ENCODE results near the gene SYNJ2BP.

Gene SYNJ2BP

DNA sequence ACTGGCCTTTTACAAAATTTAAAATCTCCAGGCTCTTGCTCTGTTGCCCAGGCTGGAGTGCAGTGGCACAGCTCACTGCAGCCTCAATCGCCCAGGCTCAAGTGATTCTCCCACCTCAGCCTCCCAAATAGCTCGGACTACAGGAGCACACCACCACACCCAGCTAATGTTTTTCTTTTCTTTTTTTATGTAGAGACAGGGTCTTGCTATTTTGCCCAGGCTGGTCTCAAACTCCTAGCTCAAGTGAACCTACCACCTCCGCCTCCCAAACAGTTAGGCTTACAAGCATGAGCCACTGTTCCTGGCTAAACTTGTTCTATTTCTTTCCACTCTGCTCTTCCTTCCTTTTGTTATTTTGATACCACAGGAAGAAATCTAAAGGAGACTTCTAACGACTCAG, 15.2 kb downstream of the SYNJ2BP start:
- TF ChIP-seq POLR2A (IDR thresholded peaks at IDR 0.05; ENCODE audit: low read depth, low read length) = no peak
- FAIRE-seq (no peak), DNase-seq (ENCODE audit: insufficient read length, low spot score) (no peak)

DNA sequence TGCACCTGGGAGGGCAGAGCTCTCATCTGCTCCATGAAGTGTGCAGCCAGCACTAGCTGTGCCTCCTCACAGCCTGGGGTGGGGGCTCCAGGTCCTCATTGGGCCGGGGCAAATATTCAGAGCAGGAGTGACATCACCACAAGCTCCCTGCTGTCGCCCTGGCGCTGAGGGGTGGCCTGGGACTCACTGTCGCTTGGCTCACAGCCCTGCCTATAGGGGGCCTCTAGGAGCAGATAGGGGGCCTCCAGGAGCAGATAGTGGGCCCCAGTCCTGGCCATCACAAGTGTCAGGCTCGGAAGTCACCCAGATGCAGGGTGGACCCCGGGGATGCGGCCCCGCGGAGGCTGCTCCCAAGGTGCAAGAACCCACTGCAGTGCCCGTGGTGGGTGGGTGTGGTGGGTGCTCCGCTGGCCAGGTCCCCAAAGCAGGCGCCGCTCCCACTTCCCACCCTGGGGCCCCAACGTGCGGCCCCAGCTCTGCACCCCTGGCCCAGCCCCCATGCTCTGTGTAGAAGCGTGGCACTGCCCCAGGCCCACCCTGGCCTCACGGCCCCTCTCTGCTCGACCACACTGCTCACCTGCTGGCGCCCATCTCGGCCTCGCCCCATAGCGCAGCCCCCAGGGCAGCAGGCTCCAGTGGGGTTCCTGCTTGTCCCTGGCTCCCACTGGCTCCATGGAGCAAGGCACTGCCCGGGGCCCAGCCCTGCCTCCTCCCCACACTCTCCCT, 18.0 kb downstream of the SYNJ2BP start:
- FAIRE-seq (no peak), DNase-seq (ENCODE audit: insufficient read length, low spot score) (no peak)
- TF ChIP-seq POLR2A (IDR thresholded peaks at IDR 0.05; ENCODE audit: low read depth, low read length) = no peak

DNA sequence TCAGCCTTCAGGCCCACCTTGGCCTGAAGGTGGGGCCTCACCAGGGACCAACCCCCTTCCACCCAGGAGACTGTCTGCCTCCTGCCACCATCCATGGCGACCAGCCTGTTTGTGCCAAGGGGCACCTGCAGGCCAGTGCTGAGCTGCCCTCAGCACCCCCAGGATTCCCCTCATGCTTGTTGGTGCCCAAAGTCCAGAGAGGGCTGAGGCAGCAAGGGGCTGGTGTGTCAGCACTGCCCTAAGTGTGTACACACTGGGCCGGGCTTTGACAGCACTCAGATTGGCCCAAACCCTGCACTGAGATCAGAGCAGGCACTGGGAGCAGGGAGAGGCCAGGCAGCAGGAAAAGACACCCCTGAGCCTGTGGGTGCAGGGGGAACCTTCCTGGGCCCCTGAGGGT, 18.6 kb downstream of the SYNJ2BP start:
- FAIRE-seq = no peak
- no peak for TF ChIP-seq POLR2A (IDR thresholded peaks at IDR 0.05; ENCODE audit: low read depth, low read length)
- no peak for DNase-seq (ENCODE audit: insufficient read length, low spot score)

DNA sequence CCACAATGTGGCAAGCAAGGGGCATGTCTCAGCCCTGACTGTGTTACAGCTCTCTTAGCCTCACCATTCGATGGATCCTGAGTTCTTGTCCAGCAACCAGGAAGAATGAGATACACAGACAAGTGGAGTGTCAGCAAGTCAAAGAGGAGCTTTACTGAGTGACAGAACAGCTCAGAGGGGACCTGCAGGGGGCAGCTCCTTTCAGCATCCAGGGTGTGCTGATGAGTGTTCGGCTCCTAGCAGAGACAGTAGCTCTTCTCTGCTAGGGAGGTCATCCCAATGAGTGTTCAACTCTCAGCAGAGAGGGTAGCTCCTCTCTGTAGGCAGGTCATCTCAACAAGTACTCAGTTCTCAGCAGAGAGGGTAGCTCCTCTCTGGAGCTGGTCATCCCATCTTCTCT, 19.1 kb downstream of the SYNJ2BP start:
- FAIRE-seq = no peak
- no peak for DNase-seq (ENCODE audit: insufficient read length, low spot score)
- TF ChIP-seq POLR2A (IDR thresholded peaks at IDR 0.05; ENCODE audit: low read depth, low read length) = no peak

DNA sequence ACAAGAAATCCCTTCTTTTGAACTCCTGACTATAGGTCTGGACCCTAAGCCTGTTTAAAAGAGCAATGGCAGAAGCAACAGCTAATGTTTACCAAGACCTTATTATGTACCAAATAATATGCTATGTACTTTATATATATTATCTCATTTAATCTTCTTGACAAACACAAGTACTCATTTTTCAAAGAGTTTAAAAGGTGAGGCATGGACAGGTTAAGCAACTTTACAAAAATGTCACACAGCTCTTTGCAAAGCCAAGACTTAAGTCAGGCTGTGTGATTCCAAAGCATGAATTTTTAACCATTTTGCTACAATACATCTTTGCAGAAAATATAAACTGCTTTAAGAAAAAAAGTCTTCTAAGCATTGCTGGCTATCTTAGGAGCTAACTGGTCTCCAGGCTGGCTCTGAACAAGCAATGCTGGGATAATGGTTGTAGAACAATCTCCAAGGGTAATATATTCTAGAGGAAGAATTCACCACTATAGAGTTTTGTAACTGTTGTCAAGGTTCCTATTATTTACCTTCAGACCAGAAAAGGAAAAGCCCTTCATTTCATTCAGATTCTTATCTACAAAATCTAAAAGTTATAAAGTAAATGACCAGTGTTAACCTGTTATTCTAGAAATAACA, 22.1 kb downstream of the SYNJ2BP start:
- TF ChIP-seq POLR2A (IDR thresholded peaks at IDR 0.05; ENCODE audit: low read depth, low read length) = no peak
- no peak for FAIRE-seq
- DNase-seq (ENCODE audit: insufficient read length, low spot score) = no peak

DNA sequence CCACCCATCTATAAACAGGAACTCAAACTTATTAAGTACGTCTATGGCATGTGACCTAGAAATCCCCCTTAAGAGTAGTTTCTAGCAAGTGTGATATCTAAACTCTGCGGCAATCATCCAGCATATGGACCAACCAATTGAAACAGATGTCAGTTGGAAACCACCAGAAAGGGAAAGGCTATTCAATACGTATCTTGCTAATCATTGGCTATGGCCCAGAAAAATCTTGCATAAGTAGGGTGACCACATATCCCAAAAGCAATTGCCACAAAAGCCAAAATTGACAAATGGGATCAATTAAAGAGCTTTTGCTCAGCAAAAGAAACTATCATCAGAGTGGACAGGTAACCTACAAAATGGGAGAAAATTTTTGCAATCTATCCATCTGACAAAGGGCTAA, 24.2 kb downstream of the SYNJ2BP start:
- TF ChIP-seq POLR2A (IDR thresholded peaks at IDR 0.05; ENCODE audit: low read depth, low read length) = no peak
- FAIRE-seq (no peak), DNase-seq (ENCODE audit: insufficient read length, low spot score) (no peak)

DNA sequence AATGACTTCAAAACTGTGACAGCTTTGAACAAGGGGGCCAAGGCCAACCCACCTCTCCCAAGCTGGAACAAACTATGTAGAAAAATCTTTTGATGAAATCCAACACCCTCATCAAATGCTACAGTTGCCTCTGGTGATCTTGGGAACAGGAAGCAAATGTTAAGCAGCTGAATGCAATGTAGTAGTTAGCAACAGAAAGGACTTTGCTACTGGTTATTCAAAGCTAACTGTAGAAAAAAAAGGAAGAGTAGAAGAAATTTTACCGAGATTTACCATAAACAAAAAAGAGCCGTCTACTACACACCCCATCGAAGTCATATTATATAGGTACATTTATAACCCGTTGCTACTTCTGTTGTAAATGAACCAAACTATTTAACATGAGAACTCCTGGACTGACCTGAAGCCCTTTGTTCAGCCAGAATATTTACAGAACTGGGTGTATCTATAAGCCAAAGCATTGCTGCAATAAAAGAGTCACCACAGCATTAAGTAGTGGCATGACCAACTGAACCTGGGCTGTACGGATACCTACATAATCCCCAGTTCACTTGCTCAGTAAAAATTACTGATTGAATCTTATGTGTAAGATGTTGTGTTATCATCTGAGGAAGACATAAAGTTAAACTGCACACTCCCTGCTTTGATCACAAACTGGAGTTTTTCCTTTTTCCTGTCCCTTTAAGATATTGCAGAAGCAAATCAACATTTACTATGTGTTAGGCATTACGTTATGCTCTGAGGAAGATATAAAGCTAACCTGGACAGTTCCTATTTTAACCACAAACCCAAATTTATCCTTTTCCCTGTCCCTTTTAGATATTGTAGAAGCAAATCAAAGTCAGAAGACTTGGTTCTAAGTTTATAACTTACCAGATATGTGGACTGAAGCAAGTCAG, 25.1 kb downstream of the SYNJ2BP start:
- no peak for TF ChIP-seq POLR2A (IDR thresholded peaks at IDR 0.05; ENCODE audit: low read depth, low read length)
- FAIRE-seq = no peak
- no peak for DNase-seq (ENCODE audit: insufficient read length, low spot score)

DNA sequence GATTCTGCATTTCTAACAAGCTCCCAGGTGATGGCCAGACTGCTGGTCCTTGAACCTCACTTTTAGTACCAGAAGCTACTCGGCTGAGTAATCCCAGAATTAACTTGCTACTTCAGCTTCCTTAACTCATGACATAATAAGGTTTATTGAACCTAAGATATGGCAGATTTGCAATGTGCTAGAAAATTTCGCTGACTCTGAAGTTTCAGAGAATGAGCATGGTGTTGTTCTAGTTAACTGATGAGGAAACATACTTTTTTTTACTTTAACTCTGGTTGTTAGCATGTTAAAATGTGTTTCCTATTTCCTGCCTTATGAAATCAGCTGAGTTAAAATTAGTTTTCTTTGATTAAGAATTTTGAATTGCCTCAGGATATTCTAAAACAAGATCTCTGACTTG, 34.4 kb downstream of the SYNJ2BP start:
- no peak for DNase-seq (ENCODE audit: insufficient read length, low spot score)
- no peak for FAIRE-seq
- no peak for TF ChIP-seq POLR2A (IDR thresholded peaks at IDR 0.05; ENCODE audit: low read depth, low read length)

DNA sequence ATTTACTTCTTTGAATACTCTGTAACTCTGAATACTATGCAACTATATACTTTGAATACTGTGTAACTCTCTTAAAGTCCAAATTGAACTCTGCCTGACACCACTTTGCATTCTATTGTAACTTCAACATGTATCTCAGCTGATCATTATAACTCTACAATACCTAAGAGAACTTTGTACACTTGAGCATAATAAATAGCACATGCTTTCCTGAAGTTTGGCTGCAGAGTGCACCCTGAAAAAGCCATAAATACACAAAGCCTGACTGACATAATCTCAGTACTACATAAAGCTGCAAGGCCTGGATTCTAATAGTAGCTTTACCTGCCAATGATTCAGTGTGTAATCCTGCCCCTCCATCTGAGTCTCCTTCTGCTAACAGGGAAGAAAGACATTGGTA, 36.1 kb downstream of the SYNJ2BP start:
- TF ChIP-seq POLR2A (IDR thresholded peaks at IDR 0.05; ENCODE audit: low read depth, low read length) = no peak
- FAIRE-seq (no peak), DNase-seq (ENCODE audit: insufficient read length, low spot score) (no peak)

DNA sequence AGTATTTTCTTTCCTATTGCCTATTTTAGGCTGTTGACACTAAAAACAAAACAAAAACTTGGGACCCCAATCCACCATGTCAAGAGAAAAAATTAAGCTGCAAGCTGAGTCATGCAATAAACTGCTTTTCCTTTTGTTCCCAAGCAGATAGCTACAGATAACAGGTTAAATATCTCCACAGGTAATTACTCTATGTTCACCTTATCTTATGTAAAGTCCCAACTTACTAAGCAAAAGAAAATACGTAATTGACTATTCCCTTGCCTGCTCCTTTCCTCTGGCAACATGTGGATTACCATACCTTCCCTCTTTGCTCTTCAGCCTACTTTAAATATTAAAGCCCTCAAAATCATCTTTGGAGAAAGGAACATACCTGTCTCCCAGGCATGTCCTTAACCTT, 38.2 kb downstream of the SYNJ2BP start:
- FAIRE-seq = no peak
- TF ChIP-seq POLR2A (IDR thresholded peaks at IDR 0.05; ENCODE audit: low read depth, low read length) = no peak

More for the DNA sequence above, 38.2 kb downstream of the SYNJ2BP start:
- DNase-seq (ENCODE audit: insufficient read length, low spot score) = no peak
